Gastrocnemius medialis (tissue), 4 donors: ENCODE data around the gene SMOC2.

ENCODE experiments used
- CTCF ChIP-seq, 5 experiments: fragments of 450-650 bp in 3 of 5; fragments of 200-600 bp in 2 of 5; sonication (generic) in 2 of 5; IDR thresholded peaks in 4 of 5; conservative IDR thresholded peaks in 1 of 5; 1 replicate in 4 of 5; 2 replicates in 1 of 5; pipeline ENCODE4 v1.5.1; 2016 to 2019; ENCODE audit warnings: antibody characterized with exemption in 5 of 5, mild to moderate bottlenecking in 3 of 5, moderate library complexity in 3 of 5
- POLR2A ChIP-seq, 2 donors: fragments of 450-650 bp; IDR thresholded peaks; one replicate each; pipeline ENCODE4 v1.6.1; 2017; ENCODE audit warnings: antibody characterized with exemption in 2 of 2, mild to moderate bottlenecking in 2 of 2, moderate library complexity in 2 of 2

GRCh38 chr6:168590406-168590805 is 149.4 kb downstream of the SMOC2 start:
- TF ChIP-seq CTCF (IDR thresholded peaks at IDR 0.05 in 4 of 5, conservative IDR thresholded peaks at IDR 0.05 in 1 of 5) (no peak), POLR2A (IDR thresholded peaks at IDR 0.05) (no peak)
